Uterus (tissue), 2 donors: ENCODE measurements around the gene MTUS2.

Experiments used
- POLR2A ChIP-seq, 2 donors: fragments of 450-650 bp; IDR thresholded peaks; one replicate each; pipeline ENCODE4 v1.6.1; 2016; ENCODE audit warnings: antibody characterized with exemption in 2 of 2, mild to moderate bottlenecking in 1 of 2, moderate library complexity in 1 of 2
- TF ChIP-seq, protein P1 (sequence below), 4 experiments: fragments of 200-600 bp in 2 of 4; fragments of 450-650 bp in 2 of 4; sonication (generic) in 2 of 4; IDR thresholded peaks; one replicate each; pipeline ENCODE4 v1.5.1; 2016 to 2019; ENCODE audit warnings: antibody characterized with exemption in 4 of 4, mild to moderate bottlenecking in 2 of 4, moderate library complexity in 1 of 4

DNA sequence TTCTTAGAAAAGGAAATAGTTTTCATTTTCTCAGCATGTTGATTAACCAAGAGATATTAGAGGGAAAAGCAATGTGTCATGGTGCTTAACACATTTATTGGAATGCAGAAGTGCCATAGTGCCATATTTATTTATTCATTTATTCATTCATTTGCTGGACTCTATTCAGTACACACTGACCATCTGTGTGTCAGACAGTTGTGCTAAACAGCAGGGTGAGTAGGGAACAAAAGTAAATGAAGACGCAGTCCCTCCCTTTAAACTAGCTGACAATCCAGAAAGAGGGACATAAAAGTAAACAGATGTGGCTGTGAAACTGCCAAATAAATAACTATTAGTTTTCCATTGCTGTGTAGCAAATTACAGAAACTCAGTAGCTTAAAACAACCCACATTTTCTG lies 323.7 kb downstream of the MTUS2 start:
- TF ChIP-seq, protein P1, sequence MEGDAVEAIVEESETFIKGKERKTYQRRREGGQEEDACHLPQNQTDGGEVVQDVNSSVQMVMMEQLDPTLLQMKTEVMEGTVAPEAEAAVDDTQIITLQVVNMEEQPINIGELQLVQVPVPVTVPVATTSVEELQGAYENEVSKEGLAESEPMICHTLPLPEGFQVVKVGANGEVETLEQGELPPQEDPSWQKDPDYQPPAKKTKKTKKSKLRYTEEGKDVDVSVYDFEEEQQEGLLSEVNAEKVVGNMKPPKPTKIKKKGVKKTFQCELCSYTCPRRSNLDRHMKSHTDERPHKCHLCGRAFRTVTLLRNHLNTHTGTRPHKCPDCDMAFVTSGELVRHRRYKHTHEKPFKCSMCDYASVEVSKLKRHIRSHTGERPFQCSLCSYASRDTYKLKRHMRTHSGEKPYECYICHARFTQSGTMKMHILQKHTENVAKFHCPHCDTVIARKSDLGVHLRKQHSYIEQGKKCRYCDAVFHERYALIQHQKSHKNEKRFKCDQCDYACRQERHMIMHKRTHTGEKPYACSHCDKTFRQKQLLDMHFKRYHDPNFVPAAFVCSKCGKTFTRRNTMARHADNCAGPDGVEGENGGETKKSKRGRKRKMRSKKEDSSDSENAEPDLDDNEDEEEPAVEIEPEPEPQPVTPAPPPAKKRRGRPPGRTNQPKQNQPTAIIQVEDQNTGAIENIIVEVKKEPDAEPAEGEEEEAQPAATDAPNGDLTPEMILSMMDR (IDR thresholded peaks at IDR 0.05) = no peak
- TF ChIP-seq POLR2A (IDR thresholded peaks at IDR 0.05) = no peak
